Femur (tissue), 1 donor: ENCODE results near the gene SLC41A3.
"Not testable (repeated sequence)": the region's sequence is repeated elsewhere in the genome, so short reads cannot be mapped to it uniquely, and the experiment has no call there.

ENCODE experiments used
- DNase-seq: peaks from one replicate; pipeline ENCODE4 v3.0.0-alpha.2; 2017

Gene SLC41A3

GRCh38 chr3:126105691-126106187 is 21.8 kb upstream of the SLC41A3 start:
- DNase-seq: peak; percentile 7

GRCh38 chr3:126104742-126105605 is 21.1 kb upstream of the SLC41A3 start:
- peak; percentile 11 for DNase-seq

GRCh38 chr3:126104028-126104635 is 20.2 kb upstream of the SLC41A3 start:
- peak; percentile 16 for DNase-seq

DNA sequence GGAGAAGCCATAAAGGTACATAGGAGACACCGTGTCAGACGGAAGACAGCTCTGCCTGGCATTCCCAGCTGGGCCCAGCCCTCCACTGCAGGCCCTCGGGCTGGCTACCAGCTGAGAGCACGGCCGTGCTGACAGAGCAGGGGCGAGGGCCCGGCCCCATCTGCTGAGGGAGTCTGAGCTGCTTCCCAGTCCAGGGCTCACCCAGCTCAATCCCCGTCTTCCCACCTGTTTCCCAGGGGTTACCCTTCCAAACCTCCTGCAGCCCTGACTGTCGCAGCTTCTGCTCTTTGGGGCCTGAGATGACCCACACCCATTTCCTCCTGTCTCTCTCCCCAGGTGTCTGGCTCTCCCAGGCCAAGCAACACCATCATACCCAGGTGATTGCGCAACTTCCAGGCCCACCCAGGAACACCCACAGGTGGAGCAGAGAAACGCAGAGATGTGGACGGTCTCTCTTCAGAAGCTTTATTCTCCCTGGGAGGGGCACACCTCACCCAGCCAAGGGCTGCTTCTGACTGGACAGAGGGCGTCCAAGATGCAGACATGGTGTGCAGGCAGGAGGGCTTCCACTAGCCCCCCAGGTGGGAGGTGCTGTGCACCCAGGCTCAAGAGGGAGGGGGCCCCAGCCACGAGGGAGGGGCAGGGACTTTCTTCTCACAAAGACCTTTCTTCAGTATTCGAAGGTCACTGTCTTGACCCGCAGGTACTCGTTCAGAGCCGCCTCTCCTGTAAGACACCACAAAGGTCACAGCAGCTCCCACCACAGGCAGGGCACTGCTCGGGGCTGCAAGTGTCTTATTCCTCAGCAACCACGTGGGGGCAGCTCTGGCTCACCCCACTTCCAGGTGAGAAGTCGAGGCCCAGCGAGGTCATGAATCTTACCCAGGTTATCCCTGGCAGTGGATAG is 19.4 kb upstream of the SLC41A3 start:
- DNase-seq: peak; percentile 14

DNA sequence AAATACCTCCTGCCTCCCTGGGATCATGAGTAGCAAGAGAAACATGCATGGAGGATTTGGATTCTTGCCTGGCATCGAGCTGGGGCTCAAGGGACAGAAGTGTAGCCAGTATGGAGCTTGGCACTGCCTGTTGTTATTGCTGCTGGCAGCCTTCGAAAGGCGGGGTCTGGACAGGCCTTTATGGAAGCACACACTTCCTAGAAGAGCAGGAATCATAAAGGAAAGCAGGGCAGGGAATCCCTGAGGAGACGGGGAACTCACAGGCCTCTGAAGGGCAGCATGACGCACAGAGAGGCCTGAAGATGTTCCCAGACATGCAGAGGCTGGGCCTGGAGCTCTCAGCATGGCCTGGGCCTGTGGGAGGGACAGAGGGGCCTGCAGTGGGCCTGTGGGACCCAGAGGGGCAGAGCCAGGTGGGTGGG is 18.6 kb upstream of the SLC41A3 start:
- DNase-seq: peak; percentile 55

DNA sequence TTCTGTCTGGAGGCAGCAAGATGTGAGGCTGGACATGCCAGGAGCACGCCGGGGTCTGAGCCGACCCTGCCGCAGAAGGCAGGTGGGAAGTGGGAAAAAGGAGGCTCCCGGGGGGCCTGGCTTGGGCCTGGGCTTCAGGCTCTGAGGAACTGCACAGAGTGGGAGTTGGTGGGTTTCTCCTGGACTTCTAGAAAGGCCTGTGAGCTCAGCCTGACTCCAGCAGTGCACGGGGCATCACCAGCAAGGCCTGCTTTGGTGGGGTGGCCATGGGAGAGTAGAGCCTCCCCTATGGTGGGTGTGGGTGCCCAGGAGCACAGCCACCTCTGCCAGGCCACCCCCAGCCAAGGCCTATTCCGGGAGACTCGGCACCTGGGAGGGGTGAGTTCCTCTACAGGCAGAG is 18.1 kb upstream of the SLC41A3 start:
- peak; percentile 10 for DNase-seq

- peak; percentile 20 for DNase-seq
Observed at GRCh38 chr3:126101521-126101982, 17.6 kb upstream of the SLC41A3 start.

GRCh38 chr3:126100634-126101301 is 16.8 kb upstream of the SLC41A3 start:
- peak; percentile 53 for DNase-seq

DNA sequence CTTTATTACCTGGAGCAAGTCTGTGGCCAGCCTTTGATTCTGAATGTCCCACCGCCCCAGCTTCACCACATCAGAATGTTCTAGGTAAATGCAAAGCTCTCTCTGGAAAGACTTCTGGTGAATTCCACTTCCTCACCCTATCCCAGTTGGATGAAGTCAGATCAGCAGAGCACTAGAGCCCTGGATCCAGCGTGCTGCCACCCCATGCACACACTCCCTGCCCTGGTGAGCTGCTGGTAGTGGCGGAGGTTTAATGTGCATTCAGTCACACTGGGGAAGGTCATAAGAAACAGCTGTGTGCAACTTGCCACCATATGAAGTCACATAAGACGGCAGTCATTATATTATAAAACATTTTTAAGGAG is 16.3 kb upstream of the SLC41A3 start:
- no peak for DNase-seq

DNA sequence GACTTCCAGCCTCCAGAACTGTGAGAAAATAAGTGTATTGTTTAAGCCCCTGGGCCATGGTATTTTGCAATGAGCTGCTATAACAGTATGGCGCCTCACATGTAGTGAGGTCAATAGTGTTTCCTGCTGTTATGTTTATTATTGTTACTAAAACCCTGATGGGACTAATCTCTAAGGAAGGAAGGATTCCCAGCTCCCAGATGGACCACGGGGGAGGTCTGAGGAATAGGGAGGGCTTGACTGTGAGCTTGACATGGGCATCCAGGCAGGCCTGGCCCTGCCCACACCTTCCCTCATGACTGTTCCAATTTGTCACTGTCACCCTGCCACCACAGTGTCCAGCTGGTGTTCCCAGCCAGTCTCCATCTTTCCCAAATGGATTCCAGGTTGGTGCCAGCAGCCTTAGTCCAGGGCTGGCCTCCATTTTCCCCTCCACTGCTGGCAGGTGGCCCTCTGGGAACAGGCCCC is 14.5 kb upstream of the SLC41A3 start:
- no peak for DNase-seq

DNA sequence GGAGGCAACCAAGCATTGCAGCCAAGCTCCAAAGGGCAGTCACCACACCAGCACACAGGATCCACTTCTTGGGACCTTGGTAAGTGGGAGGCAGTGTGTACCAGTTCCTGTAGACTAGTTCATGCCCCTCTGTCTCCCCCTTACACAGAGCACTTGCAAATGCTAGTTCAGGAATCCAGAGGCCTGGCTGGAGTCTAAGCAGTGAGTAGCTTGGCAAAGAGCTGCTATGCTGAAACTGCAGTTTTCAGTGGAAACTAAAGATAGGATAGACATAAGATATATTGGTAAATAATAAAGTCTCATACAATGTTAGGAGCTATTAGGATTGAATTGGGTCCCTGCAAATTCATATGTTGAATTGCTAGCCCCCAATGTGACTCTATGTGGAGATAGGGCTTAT is 13.9 kb upstream of the SLC41A3 start:
- no peak for DNase-seq

- DNase-seq: not testable (repeated sequence)
Observed at GRCh38 chr3:126096274-126096673, 12.3 kb upstream of the SLC41A3 start.

DNA sequence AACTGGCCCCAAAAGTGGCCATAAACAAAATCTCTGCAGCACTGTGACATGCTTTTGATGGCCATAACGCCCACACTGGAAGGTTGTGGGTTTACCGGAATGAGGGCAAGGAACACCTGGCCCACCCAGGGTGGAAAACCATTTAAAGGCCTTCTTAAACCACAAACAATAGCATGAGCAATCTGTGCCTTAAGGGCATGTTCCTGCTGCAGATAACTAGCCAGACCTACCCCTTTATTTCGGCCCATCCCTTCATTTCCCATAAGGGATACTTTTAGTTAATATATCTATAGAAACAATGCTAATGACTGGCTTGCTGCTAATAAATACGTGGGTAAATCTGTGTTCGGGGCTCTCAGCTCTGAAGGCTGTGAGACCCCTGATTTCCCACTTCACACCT is 8.2 kb upstream of the SLC41A3 start:
- not testable (repeated sequence) for DNase-seq

- no peak for DNase-seq
Observed at GRCh38 chr3:126087552-126088175, 3.7 kb upstream of the SLC41A3 start.

- DNase-seq: no peak
Observed at GRCh38 chr3:126085841-126086240, 1.9 kb upstream of the SLC41A3 start.

DNA sequence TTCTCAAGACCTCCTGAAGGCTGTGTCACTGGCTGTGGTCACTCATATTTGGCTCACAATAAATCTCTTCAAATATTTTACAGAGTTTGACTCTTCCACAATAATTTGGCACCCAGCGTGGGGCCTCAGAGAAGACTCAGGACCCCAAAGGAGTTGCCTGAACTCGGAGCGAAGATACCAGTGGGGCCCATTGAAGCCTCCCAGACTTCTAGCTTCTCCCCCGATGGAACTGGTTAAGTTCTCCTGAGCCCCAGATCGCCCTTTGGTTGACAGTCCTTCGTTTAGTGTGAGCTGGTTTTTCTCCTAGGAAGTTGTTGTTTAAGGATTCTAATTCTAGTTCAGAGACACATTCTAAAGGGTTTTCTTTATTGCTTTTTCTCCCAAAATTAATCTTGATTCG is 1.4 kb upstream of the SLC41A3 start:
- no peak for DNase-seq

- no peak for DNase-seq
Observed at GRCh38 chr3:126084768-126085180, 850 bp upstream of the SLC41A3 start.

GRCh38 chr3:126083511-126083912 is 412 bp downstream of the SLC41A3 start:
- peak; percentile 64 for DNase-seq

GRCh38 chr3:126083138-126083445 is 832 bp downstream of the SLC41A3 start:
- DNase-seq: no peak

- no peak for DNase-seq
Observed at GRCh38 chr3:126082362-126083137, 1.4 kb downstream of the SLC41A3 start.
